22Rv1 (cell line): ENCODE measurements around the gene APOL5.
"Not testable (repeated sequence)": the region's sequence is repeated elsewhere in the genome, so short reads cannot be mapped to it uniquely, and the experiment has no call there.

Experiments
- H3K27ac ChIP-seq: fragments of 450-650 bp; 2 replicates; pipeline ENCODE4 v1.5.1; 2017
- CTCF ChIP-seq: fragments of 450-650 bp; IDR thresholded peaks from 2 replicates; pipeline ENCODE4 v1.5.1; 2017; ENCODE audit warnings: mild to moderate bottlenecking
- ZFX ChIP-seq: fragments of 450-650 bp; IDR thresholded peaks from 2 replicates; pipeline ENCODE4 v1.6.1; 2017; ENCODE audit warnings: antibody characterized with exemption, borderline replicate concordance

APOL5 gene

GRCh38 chr22:35717572-35717971 is at the start of gene APOL5:
Gene APOL5 (plus strand): TSS chr22:35717872. CDS start chr22:35717872, 0 bp downstream.
- H3K27ac ChIP-seq = no peak within 1 kb of the TSS
- TF ChIP-seq ZFX (no peak), CTCF (no peak)

GRCh38 chr22:35674335-35674734 is 43.3 kb upstream of the APOL5 start:
- H3K27ac ChIP-seq = no peak overlapping the region
- TF ChIP-seq ZFX = no peak
- TF ChIP-seq CTCF = no peak

GRCh38 chr22:35676065-35676464 is 41.6 kb upstream of the APOL5 start:
- not testable (repeated sequence) for H3K27ac ChIP-seq

GRCh38 chr22:35677460-35678187 is 40.0 kb upstream of the APOL5 start:
- TF ChIP-seq CTCF (no peak), ZFX (no peak)

GRCh38 chr22:35678836-35679235 is 38.8 kb upstream of the APOL5 start:
- TF ChIP-seq CTCF (no peak), ZFX (no peak)
- H3K27ac ChIP-seq = no peak overlapping the region

More at GRCh38 chr22:35677460-35678187, 40.0 kb upstream of the APOL5 start:
- H3K27ac ChIP-seq = no peak overlapping the region

GRCh38 chr22:35679492-35679891 is 38.2 kb upstream of the APOL5 start:
- not testable (repeated sequence) for H3K27ac ChIP-seq

- H3K27ac ChIP-seq = no peak overlapping the region
Observed at GRCh38 chr22:35681454-35682052, 36.1 kb upstream of the APOL5 start.

More at GRCh38 chr22:35681454-35682052, 36.1 kb upstream of the APOL5 start:
- TF ChIP-seq ZFX (no peak), CTCF (no peak)
